WTC11 (cell line): ENCODE results near the gene COG8.

Experiments
- ATF2 ChIP-seq: sonication (generic); formaldehyde crosslinking; IDR thresholded peaks from 2 replicates; pipeline ENCODE4 v1.8.1; 2022; ENCODE audit warnings: low read depth, missing genetic modification reagents, borderline replicate concordance
- ELF4 ChIP-seq: sonication (generic); formaldehyde crosslinking; IDR thresholded peaks from 2 replicates; pipeline ENCODE4 v1.8.1; 2022; ENCODE audit warnings: low read depth, mild to moderate bottlenecking, moderate library complexity, missing genetic modification reagents
- IRF2 ChIP-seq: sonication (generic); formaldehyde crosslinking; IDR thresholded peaks from 2 replicates; pipeline ENCODE4 v1.8.0; 2022; ENCODE audit warnings: low read depth, missing genetic modification reagents, borderline replicate concordance
- NFE2L1 ChIP-seq: sonication (generic); formaldehyde crosslinking; IDR thresholded peaks from 2 replicates; pipeline ENCODE4 v1.8.1; 2023; ENCODE audit warnings: missing genetic modification reagents
- STAT6 ChIP-seq: sonication (generic); formaldehyde crosslinking; conservative IDR thresholded peaks from 2 replicates; pipeline ENCODE4 v1.8.1; 2023; ENCODE audit warnings: mild to moderate bottlenecking, low read depth, missing genetic modification reagents, moderate library complexity
- TCF7 ChIP-seq: sonication (generic); formaldehyde crosslinking; IDR thresholded peaks from 2 replicates; pipeline ENCODE4 v1.8.0; 2022; ENCODE audit warnings: mild to moderate bottlenecking, low read depth, missing genetic modification reagents, moderate library complexity
- USF2 ChIP-seq: sonication (generic); formaldehyde crosslinking; IDR thresholded peaks from 2 replicates; pipeline ENCODE4 v1.8.1; 2023; ENCODE audit warnings: mild to moderate bottlenecking, missing genetic modification reagents, moderate library complexity
- ZNF121 ChIP-seq: sonication (generic); formaldehyde crosslinking; IDR thresholded peaks from 2 replicates; pipeline ENCODE4 v1.8.0; 2023; ENCODE audit warnings: missing genetic modification reagents
- ZNF138 ChIP-seq: sonication (generic); formaldehyde crosslinking; conservative IDR thresholded peaks from 2 replicates; pipeline ENCODE4 v1.8.1; 2022; ENCODE audit warnings: mild to moderate bottlenecking, moderate library complexity, missing genetic modification reagents
- ZNF671 ChIP-seq: fragments of 250-450 bp; sonication (Bioruptor Pico); IDR thresholded peaks from 2 replicates; pipeline ENCODE4 v1.8.0; 2021; ENCODE audit warnings: mild to moderate bottlenecking
- TF ChIP-seq, protein P1 (sequence below): sonication (generic); formaldehyde crosslinking; IDR thresholded peaks from 2 replicates; pipeline ENCODE4 v1.8.1; 2023; ENCODE audit warnings: mild to moderate bottlenecking, missing genetic modification reagents, moderate library complexity
- TF ChIP-seq, protein P2 (sequence below): fragments of 200-600 bp; IDR thresholded peaks from 2 replicates; pipeline ENCODE4 v1.8.0; 2022; ENCODE audit warnings: antibody characterized with exemption
- TF ChIP-seq, protein P3 (sequence below): sonication (generic); formaldehyde crosslinking; IDR thresholded peaks from 2 replicates; pipeline ENCODE4 v1.8.1; 2023; ENCODE audit warnings: mild to moderate bottlenecking, missing genetic modification reagents, borderline replicate concordance

- no peak for TF ChIP-seq ELF4 (CRISPR knock-in tag)
- TF ChIP-seq, protein P1, sequence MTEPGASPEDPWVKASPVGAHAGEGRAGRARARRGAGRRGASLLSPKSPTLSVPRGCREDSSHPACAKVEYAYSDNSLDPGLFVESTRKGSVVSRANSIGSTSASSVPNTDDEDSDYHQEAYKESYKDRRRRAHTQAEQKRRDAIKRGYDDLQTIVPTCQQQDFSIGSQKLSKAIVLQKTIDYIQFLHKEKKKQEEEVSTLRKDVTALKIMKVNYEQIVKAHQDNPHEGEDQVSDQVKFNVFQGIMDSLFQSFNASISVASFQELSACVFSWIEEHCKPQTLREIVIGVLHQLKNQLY: no peak
- no peak for TF ChIP-seq ZNF138 (CRISPR knock-in tag)
- TF ChIP-seq NFE2L1 (CRISPR knock-in tag): no peak
- no peak for TF ChIP-seq STAT6
- TF ChIP-seq, protein P2, sequence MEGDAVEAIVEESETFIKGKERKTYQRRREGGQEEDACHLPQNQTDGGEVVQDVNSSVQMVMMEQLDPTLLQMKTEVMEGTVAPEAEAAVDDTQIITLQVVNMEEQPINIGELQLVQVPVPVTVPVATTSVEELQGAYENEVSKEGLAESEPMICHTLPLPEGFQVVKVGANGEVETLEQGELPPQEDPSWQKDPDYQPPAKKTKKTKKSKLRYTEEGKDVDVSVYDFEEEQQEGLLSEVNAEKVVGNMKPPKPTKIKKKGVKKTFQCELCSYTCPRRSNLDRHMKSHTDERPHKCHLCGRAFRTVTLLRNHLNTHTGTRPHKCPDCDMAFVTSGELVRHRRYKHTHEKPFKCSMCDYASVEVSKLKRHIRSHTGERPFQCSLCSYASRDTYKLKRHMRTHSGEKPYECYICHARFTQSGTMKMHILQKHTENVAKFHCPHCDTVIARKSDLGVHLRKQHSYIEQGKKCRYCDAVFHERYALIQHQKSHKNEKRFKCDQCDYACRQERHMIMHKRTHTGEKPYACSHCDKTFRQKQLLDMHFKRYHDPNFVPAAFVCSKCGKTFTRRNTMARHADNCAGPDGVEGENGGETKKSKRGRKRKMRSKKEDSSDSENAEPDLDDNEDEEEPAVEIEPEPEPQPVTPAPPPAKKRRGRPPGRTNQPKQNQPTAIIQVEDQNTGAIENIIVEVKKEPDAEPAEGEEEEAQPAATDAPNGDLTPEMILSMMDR: no peak
- TF ChIP-seq USF2 (CRISPR knock-in tag): no peak
- no peak for TF ChIP-seq ZNF121 (CRISPR knock-in tag)
- no peak for TF ChIP-seq IRF2
- no peak for TF ChIP-seq TCF7 (CRISPR knock-in tag)
- no peak for TF ChIP-seq ATF2 (CRISPR knock-in tag)
- TF ChIP-seq ZNF671 (CRISPR knock-in tag): no peak
- TF ChIP-seq, protein P3, sequence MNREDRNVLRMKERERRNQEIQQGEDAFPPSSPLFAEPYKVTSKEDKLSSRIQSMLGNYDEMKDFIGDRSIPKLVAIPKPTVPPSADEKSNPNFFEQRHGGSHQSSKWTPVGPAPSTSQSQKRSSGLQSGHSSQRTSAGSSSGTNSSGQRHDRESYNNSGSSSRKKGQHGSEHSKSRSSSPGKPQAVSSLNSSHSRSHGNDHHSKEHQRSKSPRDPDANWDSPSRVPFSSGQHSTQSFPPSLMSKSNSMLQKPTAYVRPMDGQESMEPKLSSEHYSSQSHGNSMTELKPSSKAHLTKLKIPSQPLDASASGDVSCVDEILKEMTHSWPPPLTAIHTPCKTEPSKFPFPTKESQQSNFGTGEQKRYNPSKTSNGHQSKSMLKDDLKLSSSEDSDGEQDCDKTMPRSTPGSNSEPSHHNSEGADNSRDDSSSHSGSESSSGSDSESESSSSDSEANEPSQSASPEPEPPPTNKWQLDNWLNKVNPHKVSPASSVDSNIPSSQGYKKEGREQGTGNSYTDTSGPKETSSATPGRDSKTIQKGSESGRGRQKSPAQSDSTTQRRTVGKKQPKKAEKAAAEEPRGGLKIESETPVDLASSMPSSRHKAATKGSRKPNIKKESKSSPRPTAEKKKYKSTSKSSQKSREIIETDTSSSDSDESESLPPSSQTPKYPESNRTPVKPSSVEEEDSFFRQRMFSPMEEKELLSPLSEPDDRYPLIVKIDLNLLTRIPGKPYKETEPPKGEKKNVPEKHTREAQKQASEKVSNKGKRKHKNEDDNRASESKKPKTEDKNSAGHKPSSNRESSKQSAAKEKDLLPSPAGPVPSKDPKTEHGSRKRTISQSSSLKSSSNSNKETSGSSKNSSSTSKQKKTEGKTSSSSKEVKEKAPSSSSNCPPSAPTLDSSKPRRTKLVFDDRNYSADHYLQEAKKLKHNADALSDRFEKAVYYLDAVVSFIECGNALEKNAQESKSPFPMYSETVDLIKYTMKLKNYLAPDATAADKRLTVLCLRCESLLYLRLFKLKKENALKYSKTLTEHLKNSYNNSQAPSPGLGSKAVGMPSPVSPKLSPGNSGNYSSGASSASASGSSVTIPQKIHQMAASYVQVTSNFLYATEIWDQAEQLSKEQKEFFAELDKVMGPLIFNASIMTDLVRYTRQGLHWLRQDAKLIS (CRISPR knock-in tag): no peak
These were observed 29.5 kb upstream of the COG8 start for GRCh38 chr16:69368866-69369265.
